GM12892 (cell line): ENCODE results near the gene FASLG.

Experiments used
- POLR2AphosphoS5 ChIP-seq: IDR thresholded peaks from 2 replicates; pipeline ENCODE4 v1.6.1; 2011; ENCODE audit warnings: low read depth, low read length, control low read depth
- TAF1 ChIP-seq: IDR thresholded peaks from 2 replicates; pipeline ENCODE4 v1.6.1; 2011; ENCODE audit warnings: low read depth, mild to moderate bottlenecking, control low read depth, low read length, borderline replicate concordance

- no peak for TF ChIP-seq POLR2AphosphoS5
- TF ChIP-seq TAF1: no peak
These were observed 23.9 kb downstream of the FASLG start for GRCh38 chr1:172682812-172683211.
